H4 (cell line): ENCODE measurements around the gene GRB2. TPM values are rescaled to one million over a fixed set of nuclear protein-coding genes. Genes with fewer than 3 reads are reported as not detected.
"Not testable (repeated sequence)": the region's sequence is repeated elsewhere in the genome, so short reads cannot be mapped to it uniquely, and the experiment has no call there.

Experiments
- DNase-seq: peaks from one replicate; pipeline ENCODE4 v3.0.0-alpha.2; 2015; ENCODE audit warnings: low spot score
- total RNA-seq: library from RNA; depleted of rRNA; stranded (reverse); fragments of >200 nt; shearing (Covaris generic); gene quantifications from 2 replicates; pipeline ENCODE4 v1.2.3, GENCODE V29; 2014; rRNA removed

Gene GRB2
- 83.8 and 107 TPM in 2 replicates for total RNA-seq

DNA sequence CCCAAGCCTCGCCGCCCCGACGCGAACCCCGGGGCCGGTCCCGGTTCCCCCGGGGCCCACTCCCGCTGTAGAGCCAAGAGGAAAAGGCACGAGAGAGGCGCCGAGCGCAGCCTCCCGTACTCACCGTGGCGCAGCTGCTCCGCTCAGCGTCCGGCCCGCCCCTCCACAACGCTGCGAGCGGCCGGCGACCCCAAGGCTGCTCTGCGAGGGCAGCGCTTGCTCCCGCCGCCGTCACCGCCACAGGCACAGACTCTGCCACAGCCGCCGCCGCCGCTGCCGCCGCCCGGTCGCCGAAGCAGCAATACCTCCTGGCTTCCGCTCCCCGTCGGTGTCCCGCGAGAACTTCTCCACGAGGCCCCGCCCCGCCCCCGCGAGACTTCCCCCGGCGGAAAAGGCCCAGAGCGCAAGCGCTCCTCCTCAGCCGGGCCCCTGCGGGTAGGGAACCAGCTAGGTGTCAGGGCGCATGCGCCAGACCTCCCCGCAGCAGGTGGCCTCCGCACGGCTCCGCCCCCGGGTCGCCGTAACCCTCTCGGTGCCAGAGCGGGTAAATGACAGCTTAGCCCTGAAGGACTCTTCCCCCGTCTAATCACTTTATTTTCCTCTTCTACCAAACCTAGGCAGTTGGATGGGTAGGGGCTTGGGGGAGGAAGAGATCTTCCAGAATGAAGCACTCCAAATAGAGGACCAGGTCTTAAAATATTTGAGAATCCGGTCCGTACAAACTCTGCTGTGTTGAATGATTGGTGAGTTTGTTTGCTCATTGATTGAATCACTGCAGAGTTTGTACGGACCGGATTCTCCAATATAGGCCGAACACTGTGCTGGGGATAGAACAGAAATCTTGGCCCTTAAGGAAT, at the start of gene GRB2:
Gene GRB2, minus strand, starts transcription at position 314 of the 857 bp plus-strand sequence. CDS start 12,050 bp downstream, outside the sequence.
- peak; percentile 95 for DNase-seq

DNA sequence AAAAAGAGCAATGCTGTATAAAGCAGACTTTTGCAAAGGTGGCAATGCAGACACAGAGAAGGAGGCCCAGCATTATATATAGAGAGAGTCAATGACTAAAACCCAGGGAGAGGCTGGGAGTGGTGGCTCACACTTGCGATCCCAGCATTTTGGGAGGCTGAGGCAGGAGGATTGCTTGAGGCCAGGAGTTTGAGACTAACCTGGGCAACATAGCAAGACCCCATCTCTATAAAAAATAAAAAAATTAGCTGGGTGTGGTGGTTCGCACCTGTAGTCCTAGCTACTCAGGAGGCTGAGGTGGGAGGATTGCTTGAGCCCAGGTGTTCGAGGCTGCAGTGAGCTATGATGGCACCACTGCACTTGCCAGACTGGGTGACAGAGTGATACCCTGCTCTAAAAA, 49.2 kb upstream of the GRB2 start:
- DNase-seq: not testable (repeated sequence)

DNA sequence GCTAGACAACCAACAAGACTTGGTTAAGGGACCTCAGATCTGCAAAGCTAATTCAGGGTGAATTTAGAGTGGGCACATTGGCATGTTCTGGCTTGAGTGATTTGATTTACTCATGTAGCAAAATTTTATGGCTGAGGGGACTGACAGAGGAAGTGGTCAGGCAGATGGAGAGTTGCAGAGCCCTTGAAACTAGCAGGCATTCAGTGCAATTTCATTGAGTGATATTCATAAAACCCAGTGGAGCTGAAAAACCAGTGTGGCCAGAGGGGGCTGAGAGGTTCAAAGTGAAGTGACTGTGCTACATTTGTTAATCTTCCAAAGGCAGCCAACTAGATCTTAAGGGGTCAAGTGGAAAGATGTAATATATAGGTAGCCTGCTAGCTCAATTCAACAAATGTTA, 48.7 kb upstream of the GRB2 start:
- DNase-seq: no peak

DNA sequence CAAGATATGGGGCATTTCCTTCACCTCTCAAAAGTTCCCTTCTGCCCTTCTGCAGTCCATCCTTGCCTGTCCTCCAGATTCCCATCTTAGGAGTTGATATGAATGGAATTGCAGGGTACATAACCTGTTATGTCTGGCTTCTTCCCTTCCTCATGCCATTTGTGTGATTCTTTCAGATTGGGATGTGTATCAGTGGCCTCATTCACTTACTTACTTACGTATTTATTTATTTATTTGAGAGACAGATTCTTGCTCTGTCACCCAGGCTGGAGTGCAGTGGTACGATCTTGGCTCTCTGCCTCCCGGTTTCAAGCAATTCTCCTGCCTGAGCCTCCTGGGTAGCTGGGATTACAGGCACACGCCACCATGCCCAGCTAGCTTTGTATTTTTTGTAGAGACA, 44.8 kb upstream of the GRB2 start:
- DNase-seq: no peak

DNA sequence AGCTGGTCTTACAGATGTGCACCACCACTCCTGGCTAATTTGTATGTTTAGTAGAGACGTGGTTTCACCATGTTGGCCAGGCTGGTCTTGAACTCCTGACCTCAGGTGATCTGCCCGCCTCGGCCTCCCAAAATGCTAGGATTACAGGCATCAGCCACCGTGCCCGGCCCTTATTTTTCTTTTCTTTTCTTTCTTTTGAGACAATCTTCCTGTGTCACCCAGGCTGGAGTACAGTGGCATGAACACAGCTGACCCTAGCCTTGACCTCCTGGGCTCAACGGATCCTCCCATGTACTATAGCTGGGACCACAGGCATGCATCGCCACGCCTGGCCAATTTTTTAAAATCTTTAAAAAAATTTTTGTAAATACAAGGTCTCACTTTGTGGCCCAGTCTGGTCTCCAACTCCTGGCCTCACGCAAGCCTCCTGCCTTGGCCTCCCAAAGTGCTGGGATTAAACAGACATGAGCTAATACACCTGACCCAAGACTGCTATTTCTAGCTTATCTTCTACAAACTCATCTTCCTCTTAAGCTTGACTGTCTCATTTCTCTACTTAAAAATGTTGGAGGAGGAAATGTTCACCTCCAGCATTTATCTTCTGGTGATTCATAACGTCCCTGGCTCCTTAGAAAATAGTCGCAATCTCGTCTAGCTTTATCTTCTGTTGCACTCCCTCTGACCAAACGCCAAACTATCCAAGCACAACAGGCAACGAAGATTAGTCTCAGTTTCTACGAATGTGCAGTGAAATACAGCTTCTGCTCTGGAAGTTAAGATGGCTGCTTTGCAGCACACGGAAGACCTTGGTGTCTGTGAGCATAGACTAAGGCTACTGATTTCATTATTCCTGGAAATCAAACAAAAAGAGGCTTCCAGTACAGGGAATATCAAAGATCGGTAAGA, 42.7 kb upstream of the GRB2 start:
- no peak for DNase-seq

DNA sequence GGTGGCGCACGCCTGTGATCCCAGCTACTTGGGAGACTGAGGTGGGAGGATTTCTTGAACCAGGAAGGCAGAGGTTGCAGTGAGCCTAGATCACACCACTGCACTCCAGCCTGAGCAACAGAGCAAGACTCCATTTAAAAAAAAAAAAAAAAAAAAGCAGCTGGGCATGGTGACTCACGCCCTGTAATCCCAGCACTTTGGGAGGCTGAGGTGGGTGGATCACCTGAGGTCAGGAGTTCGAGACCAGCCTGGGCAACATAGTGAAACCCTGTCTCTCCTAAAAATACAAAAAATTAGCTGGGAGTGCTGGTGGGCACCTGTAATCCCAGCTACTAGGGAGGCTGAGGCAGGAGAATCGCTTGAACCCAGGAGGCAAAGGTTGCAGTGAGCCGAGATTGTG, 40.4 kb upstream of the GRB2 start:
- not testable (repeated sequence) for DNase-seq

DNA sequence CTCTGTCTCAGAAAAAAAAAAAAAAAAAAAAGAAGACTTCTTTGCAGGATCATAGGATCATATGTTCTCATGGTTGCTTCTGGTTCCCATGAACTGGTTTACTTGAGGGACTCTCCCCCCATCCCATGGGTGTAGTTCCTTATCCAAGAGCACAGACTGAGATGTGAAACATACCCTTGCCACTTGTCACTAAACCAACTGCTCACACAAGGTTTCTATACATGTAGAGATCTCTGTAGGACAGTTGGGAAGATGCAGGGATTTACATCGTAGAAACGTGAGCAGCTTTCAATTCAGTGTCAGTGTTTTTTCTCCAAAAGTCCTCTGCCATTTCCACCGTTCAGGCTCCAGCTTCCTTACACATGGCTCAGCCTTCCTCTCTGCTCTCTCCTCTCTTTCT, 39.8 kb upstream of the GRB2 start:
- DNase-seq: no peak

DNA sequence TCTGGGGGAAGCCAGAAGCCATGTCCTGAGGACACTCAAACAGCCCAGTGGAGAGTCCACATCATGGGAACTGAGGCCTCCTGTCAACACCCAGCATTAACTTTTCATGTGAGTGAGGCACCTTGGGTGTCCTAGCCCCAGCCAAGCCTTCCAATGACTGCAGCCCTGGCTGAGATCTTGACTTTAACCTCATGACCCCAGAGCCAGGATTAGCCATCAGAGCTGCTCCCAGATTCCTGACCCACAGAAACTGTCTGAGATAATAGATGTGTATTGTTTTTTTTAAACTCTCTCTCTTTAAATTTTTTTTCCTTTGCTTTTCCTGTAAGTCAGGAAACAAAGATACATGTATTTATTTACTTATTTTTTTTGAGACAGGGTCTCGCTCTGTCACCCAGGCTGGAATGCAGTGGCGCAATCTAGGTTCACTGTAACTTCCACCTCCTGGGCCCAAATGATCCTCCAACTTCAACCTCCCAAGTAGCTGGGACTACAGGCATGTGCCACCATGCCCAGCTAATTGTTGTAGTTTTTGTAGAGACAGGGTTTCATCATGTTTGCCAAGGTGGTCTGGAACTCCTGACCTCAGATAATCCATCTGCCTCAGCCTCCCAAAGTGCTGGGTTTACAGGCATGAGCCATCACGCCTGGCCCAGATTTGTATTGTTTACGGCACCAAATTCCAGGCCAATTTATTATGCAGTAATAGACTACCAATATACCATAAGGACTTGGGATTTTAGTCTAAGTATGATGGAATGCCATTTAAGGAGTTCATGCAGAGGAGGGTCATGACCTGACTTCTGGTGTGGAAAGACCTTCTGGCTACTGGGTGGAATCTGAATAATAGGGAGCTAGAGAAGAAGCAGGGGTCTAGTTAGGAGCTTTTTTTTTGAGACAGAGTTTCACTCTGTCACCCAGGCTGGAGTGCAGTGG, 37.0 kb upstream of the GRB2 start:
- DNase-seq: no peak

DNA sequence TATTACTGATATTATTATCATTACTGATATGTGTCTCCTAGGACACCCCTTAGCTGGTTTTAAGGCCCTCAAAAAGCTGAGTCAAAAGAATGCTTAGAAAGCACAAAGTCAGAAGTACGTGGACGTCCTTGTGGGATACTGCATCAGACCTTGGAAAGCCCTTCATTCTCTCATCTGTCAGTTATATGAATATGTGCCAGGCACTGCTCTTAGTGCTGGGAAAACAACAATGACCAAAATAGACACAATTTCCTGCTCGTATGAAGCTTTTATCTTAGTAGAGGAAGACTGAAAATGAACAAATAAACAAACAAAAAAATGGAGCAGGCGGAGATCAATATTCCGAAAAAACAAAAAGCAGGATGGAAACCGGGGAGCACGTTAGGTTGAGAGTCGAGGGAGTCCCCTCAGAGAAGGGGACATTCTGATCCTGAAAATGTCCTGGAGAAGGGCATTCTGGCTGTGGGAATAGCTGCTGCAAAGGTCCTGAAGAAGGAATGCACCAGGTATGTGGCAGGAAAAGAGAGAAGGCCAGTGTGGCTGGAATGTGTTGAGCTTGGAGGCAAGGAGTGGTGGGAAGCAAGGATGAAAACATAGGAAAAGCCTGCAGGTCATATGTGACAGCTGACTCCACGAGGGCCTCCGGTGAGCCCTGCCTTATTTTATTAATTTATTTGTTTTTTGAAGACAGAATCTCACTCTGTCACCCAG, 35.4 kb upstream of the GRB2 start:
- DNase-seq: no peak

DNA sequence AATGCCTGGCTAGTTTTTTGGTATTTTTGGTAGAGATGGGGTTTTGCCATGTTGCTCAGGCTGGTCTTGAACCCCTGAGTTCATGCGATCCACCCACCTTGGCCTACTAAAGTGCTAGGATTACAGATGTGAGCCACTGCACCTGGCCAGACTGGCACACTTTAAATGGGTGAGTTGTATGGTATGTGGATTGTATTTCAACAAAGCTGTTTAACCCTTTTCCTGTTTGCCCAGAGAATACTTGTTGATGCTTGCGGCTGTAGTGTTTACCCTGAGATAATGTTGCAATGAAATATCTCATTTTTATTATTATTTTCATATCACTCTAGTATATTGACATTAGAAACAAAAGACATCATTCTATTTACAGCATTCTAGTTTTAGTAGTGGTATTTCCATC, 33.8 kb upstream of the GRB2 start:
- DNase-seq: no peak

DNA sequence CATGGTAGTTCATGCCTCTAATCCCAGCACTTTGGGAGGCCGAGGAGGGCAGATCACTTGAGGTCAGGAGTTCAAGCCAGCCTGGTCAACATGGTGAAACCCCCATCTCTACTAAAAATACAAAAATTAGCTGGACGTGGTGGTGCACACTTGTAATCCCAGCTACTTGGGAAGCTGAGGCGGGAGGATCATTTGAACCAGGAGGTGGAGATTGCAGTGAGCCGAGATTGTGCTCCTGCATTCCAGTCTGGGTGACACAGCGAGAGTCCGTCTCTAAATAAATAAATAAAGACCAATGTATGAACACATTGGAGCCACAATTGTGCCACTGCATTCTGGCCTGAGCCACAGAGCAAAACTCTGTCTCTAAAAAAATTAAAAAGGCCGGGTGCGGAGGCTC, 31.9 kb upstream of the GRB2 start:
- not testable (repeated sequence) for DNase-seq

DNA sequence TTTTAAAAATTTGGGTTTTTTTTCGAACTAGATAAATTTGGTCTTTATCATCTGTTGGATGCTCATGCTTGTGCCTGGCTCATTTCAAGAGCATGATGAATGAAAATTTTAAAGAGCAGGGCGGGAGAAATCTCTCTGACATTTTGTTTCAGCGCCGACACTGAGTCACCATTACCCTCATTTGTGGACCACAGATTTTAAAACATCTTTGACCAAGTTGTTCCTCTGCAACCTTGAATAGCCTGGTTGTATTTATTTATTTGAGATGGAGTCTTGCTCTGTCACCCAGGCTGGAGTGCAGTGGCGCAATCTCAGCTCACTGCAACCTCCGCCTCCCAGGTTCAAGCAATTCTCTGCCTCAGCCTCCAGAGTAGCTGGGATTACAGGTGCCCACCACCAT, 29.0 kb upstream of the GRB2 start:
- DNase-seq: peak; percentile 60

DNA sequence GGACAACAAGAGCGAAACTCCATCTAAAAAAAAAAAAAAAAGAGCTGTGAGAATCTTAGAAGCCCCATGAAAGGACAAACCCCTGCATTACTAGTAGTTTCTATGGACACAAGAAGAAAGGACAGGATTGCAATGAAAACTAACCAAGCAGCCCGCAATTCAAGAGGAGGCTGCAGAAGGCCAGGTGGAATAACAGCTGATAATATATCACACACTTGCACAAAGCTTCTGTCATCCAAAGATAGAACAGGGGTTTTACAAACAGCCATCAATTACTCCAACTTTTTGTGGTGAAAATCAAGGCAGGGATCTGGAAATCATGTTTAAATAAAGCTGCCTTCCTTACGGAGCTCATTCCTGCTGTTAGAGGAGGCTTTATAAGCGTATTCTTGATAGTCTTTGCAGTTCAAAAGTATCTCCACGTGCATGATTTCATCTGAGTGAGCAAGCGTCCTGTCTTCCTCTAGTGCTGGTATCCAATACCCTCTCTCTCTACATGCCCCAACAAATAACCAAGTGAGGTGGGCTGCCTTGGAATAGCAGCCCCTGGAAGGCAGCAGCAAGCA, 27.8 kb upstream of the GRB2 start:
- DNase-seq: no peak

DNA sequence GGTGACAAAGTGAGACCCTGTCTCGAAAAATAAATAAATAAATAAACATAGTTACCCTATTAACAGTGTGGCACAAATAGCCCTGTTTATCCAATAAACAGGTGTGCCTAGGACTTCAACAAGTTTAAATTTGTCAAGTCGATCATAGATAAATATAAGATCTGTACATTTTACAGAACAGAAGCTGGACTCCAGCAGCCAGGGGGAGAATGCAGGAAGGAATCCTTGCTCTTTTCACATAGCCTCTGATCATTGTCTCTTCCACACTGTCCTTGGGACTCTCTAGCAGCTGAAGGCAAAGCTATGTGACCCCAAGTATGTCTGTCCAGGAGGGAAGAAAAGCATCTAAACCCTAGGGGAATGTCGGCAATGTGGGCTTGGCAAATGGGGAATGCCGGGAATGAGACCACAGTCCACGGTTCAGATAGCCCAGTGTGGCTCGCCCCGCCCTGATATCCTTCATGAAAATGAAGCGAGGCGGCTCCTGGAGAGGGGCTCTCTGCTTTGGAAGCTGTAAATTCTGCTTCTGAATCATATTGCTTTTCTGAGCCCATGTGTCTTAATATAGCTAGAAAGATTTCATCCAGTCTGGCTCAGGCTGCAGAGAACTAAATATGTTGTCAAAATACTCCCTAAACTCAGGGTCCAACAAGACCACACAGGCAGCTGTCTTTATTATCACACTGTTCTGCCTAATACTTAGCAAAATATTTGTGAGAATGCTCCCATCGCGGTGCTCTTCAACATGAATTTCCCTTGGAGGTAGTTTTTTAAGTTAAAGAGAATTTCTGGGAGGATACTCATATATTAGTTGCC, 24.9 kb upstream of the GRB2 start:
- DNase-seq: peak; percentile 67

DNA sequence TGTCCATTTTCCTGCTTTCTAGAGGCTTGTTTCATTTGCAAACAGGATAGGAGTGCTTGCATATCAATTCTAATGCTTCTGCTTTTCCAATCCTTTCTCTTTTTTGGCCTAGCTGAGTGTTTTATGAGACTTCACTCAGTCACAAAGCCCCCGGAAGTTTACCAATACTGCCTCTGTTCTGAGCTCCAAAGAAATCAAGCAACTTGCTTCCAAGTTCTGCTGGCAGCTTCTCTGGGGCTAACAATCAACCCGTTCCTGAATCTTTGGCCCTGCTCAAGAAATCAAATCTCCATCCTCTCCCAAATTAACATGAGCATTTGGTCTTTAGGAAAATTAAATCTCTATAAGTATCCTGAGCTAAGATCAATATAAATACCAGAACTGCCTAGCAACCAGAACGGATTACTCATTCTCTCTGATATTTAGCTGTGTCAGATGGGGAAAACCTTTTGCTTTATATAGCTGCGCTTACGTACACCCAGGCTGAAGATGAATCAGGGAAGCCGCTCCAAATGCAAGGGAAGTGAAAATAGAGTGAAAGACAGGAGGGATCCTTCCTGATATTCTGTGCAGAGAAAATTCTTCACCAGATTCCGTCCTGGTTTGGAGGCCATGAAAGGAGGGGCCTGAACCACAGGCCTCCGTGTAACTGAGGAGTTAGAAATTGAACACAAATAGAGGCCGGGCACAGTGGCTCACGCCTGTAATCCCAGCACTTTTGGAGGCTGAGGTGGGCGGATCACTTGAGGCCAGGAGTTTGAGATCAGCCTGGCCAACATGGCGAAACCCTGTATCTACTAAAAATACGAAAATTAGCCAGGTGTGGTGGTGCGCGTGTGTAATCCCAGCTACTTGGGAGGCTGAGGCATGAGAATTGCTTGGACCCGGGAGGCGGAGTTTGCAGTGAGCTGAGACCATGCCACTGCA, 23.3 kb upstream of the GRB2 start:
- no peak for DNase-seq

DNA sequence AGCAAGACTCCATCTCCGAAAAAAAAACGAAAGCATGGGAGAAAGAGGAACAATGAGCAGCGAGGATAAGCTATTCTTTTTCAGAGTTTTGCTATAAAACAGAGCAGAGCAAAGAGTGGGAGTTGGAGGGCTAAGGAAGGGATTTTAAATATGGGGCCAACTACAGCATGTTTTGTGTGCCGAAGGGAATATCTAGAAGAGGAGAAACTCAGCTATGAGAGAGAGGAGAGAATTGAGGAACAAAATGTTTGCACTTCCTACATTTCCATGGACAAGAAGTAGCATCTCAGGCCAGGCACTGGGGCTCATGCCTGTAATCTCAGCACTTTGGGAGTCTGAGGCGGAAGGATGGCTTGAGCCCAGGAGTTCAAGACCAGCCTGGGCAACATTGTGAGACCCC, 13.1 kb upstream of the GRB2 start:
- no peak for DNase-seq

DNA sequence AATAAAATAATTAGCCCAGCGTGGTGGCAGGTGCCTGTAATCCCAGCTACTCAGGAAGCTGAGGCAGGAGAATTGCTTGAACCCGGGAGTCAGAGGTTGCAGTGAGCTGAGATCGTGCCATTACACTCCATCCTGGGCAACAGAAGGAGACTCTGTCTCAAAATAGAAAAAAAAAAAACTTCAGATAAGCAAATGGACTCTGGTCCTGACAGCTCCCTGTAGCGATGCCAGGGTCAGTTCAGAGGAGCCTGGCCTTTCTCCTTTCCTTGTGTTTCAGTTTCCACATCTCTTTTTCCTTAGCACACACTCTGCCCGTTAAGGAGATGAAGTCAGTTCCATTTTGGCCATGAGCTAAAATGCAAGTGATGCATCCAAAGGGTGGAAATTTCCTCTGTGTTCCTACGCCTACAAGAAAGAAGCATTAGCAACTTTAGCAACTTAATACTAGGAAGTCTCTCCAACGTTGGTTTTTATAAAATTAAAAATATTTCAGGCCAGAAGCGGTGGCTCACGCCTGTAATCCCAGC, 11.6 kb upstream of the GRB2 start:
- no peak for DNase-seq

DNA sequence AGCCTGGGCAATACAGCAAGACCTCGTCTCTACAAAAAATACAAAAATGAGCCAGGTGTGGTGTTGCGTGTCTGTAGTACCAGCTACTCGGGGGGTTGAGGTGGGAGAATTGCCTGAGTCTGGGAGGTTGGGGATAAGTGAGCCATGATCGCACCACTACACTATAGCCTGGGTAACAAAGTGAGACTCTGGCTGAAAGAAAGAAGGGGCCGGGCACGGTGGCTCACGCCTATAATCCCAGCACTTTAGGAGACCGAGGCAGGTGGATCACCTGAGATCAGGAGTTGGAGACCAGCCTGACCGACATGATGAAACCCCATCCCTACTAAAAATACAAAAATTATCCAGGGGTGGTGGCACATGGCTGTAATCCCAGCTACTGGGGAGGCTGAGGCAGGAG, 10.5 kb upstream of the GRB2 start:
- DNase-seq: no peak
